Brain pericyte (primary cell): Measurements from ENCODE around the gene OR4A5.
"Not testable (repeated sequence)": the region's sequence is repeated elsewhere in the genome, so short reads cannot be mapped to it uniquely, and the experiment has no call there.

ENCODE experiments used
- DNase-seq: peaks from one replicate; pipeline ENCODE4 v3.0.0-alpha.2; 2012; ENCODE audit warnings: low read depth, low spot score

The OR4A5 gene, protein sequence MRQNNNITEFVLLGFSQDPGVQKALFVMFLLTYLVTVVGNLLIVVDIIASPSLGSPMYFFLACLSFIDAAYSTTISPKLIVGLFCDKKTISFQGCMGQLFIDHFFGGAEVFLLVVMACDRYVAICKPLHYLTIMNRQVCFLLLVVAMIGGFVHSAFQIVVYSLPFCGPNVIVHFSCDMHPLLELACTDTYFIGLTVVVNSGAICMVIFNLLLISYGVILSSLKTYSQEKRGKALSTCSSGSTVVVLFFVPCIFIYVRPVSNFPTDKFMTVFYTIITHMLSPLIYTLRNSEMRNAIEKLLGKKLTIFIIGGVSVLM

DNA sequence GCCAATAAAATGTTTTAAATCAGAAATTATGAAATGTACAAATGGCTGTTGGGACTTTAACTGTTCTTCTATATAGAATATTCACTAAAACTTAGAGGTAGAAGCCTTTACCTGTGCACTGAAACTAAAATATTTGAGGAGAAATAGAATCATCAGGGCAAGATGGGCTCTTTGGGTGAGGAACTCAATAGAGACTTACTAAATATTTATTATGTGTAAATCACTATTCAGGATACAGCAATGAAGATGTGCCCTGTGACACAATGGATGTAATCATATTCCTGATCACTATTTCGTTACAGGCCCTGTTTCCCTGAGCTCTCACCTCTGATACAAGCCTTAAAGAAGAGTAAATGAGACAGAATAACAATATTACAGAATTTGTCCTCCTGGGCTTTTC lies at the start of gene OR4A5:
Gene OR4A5 (plus strand): TSS at position 301 of the 400 bp plus-strand sequence. CDS start 53 bp downstream, at position 354.
- not testable (repeated sequence) for DNase-seq

DNA sequence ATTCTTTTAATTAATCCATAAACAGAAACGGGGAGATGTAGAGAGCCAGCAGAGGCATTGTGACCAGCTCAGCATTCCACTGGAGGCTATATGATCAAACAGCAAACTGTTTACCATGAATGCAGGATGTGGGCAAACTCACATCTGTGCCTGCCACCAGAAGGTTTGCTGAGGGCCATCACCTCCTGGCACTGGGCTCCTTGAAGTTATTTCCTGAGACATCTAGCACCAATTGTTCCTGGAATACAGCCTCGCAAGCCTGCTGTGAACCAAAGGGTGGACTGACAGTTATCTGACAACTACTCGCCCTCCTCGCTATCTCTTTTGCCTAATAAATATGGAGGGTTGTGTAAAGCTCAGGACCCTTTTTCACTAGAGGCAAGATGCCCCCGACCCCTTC lies 13.5 kb downstream of the OR4A5 start:
- DNase-seq: not testable (repeated sequence)
